Panc1 (cell line): ENCODE results near the gene PNN.
"Not testable (repeated sequence)": the region's sequence is repeated elsewhere in the genome, so short reads cannot be mapped to it uniquely, and the experiment has no call there.

Experiments used
- CTCF ChIP-seq: fragments of 450-650 bp; IDR thresholded peaks from 2 replicates; pipeline ENCODE4 v1.5.1; 2017; ENCODE audit warnings: mild to moderate bottlenecking
- POLR2AphosphoS5 ChIP-seq: IDR thresholded peaks from 2 replicates; pipeline ENCODE4 v1.6.1; 2012; ENCODE audit warnings: mild to moderate bottlenecking, low read depth, low read length, moderate library complexity
- REST ChIP-seq, 2 experiments: IDR thresholded peaks; 2 replicates each; pipeline ENCODE4 v1.6.1; 2011 to 2012; ENCODE audit warnings: low read depth in 2 of 2, control low read depth in 1 of 2, low read length in 1 of 2, mild to moderate bottlenecking in 1 of 2, moderate library complexity in 1 of 2; ENCODE audit not compliant: insufficient read depth in 1 of 2
- TCF7L2 ChIP-seq: IDR thresholded peaks from 2 replicates; pipeline ENCODE4 v1.6.1; 2011; ENCODE audit warnings: mild to moderate bottlenecking, low read depth, low read length, inconsistent platforms

GRCh38 chr14:39137835-39138234 lies 37.2 kb upstream of the PNN start:
- TF ChIP-seq CTCF; TCF7L2; POLR2AphosphoS5; REST (IDR thresholded peaks at IDR 0.05; ENCODE audit: insufficient read depth in 1 of 2, low read depth in 2 of 2, low read length in 1 of 2): not testable (repeated sequence)
